ENCODE results near the gene G6PC3. TPM values are rescaled to one million over a fixed set of nuclear protein-coding genes. Genes with fewer than 3 reads are reported as not detected.

G6PC3 gene
- total RNA-seq, 2 experiments from 2014 or later, result 20.2 to 20.7 TPM

DNA sequence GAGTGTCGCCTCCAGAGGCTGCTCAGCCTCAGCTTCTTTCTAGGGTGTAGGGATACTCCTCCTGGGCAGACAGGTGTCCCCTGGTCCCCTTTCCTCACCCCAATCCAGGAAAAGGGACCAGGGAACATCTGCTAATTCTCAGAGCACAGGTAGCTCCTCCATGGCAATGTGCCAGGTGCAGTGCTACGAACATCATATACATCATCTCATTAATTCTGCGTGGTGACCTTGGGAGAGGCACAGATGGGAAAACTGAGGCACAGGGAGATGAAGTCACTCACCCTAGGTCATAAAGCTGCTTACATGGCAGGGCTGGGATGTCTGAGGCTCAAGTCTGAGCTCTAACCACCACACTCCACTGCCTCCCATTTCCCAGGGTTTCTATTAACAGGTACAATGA is 41.2 kb downstream of the G6PC3 start:
- DNase-seq (no peak), ATAC-seq (no peak)
- peak overlapping the region; percentile 58 for H3K27ac Mint-ChIP-seq
- intact Hi-C loops (cut with micrococcal nuclease), result no loop called here
- H3K4me1 Mint-ChIP-seq (ENCODE audit: low read depth), result peaks cover 9% of the 10 kb centered on the region
- H3K9me3 Mint-ChIP-seq, result no peaks in the 10 kb centered on the region
- CTCF ChIA-PET, result interaction anchor here (0.7 to 1.5 kb wide), 5 partner anchors 10 to 57 kb away, joined by 3 to 5 read pairs (median 4); partner anchors contain the start of gene HDAC5
- TF ChIP-seq, protein P1, sequence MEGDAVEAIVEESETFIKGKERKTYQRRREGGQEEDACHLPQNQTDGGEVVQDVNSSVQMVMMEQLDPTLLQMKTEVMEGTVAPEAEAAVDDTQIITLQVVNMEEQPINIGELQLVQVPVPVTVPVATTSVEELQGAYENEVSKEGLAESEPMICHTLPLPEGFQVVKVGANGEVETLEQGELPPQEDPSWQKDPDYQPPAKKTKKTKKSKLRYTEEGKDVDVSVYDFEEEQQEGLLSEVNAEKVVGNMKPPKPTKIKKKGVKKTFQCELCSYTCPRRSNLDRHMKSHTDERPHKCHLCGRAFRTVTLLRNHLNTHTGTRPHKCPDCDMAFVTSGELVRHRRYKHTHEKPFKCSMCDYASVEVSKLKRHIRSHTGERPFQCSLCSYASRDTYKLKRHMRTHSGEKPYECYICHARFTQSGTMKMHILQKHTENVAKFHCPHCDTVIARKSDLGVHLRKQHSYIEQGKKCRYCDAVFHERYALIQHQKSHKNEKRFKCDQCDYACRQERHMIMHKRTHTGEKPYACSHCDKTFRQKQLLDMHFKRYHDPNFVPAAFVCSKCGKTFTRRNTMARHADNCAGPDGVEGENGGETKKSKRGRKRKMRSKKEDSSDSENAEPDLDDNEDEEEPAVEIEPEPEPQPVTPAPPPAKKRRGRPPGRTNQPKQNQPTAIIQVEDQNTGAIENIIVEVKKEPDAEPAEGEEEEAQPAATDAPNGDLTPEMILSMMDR (IDR thresholded peaks at IDR 0.05), result no peak
- no peaks in the 10 kb centered on the region for H3K27me3 Mint-ChIP-seq
- H3K36me3 Mint-ChIP-seq (ENCODE audit: low read depth), result no peaks in the 10 kb centered on the region
- POLR2A ChIA-PET, result interaction anchor here (0.6 to 1.9 kb wide), 6 partner anchors 8 to 236 kb away, joined by 3 to 7 read pairs (median 3); no protein-coding TSS in a partner anchor
- no peak overlapping the region for H3K4me3 Mint-ChIP-seq

DNA sequence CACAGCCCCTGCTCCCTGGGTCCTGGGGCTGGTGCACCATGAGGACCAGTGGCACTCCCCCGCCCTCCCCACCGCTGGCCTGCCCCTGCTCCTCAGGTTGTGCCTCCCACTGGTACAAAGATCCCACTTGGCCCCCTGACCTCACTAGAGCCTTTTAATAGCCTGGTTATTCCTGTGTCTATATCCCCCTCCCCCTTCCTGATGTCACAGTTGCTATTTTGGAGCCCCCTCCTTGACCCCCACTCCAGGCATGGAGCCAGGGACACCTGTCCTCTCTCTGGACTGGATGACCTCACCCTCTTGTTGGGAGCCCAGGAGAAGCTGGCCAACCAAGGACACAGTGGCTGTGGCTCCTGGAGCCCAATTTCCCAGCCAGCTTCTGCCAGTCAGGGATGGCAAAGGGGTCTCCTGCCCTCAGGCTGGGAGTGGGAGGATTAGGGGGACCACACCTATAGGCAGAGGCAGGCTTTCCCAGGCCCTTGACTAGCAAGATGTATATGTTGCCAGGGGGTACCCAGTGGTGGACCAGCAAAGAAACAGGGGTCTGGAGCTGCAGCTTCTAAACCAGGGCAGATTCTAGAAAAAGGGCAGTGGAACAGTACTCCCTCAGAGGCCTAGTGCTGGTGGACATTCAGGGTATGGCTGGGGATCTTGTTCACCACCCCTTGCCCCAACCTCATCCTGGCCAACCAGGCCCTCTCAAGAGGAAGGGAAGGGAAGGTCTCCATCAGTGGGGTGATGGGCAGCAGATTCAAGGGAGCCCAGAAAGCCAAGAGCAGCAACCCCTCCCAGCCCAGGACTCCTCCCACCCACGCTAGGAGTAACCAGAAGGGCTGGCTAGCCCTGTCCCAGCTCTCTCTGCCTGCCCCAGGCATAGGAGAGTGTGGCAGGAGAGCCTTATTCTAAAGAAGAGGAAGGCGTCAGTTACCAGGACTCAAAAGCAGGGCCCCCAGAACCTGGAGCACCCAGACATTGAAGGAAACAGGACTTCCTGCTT is 42.0 kb downstream of the G6PC3 start:
- H3K36me3 Mint-ChIP-seq (ENCODE audit: low read depth), result no peaks in the 10 kb centered on the region
- no peaks in the 10 kb centered on the region for H3K9me3 Mint-ChIP-seq
- intact Hi-C loops (cut with micrococcal nuclease), result no loop called here
- H3K4me3 Mint-ChIP-seq, result no peak overlapping the region
- POLR2A ChIA-PET, result interaction anchor here (0.6 to 1.9 kb wide), 6 partner anchors 9 to 236 kb away, joined by 3 to 7 read pairs (median 4); no protein-coding TSS in a partner anchor
- TF ChIP-seq, protein P1 (IDR thresholded peaks at IDR 0.05), result no peak
- CTCF ChIA-PET, result interaction anchor here (0.9 to 1.5 kb wide), 3 partner anchors 10 to 56 kb away, joined by 3 to 5 read pairs (median 3); no protein-coding TSS in a partner anchor
- no peak for ATAC-seq
- H3K4me1 Mint-ChIP-seq (ENCODE audit: low read depth), result peaks cover 9% of the 10 kb centered on the region
- DNase-seq, result no peak
- H3K27ac Mint-ChIP-seq, result no peak overlapping the region
- no peaks in the 10 kb centered on the region for H3K27me3 Mint-ChIP-seq

DNA sequence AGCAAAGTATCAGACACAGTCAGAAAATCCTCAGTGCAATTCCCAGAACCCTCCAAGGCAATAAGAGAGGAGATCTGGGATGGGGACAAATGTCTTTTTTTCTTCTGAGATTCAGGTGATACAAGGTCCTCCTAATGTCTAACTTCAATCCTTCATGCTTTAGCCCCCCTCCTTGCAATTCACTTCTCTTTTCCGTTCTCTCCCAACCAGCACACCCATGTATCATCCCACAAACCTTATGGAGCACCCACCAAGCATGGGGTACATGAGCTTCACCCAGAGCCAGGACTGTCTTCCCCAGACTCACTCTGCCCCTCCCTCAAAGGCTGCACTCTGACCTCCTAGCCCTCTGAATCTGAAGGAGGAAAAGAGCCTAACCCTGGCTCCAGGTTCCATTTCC is 42.8 kb downstream of the G6PC3 start:
- DNase-seq (no peak), ATAC-seq (no peak)
- no peak overlapping the region for H3K27ac Mint-ChIP-seq
- H3K4me3 Mint-ChIP-seq, result no peak overlapping the region
- H3K36me3 Mint-ChIP-seq (ENCODE audit: low read depth), result no peaks in the 10 kb centered on the region
- intact Hi-C loops (cut with micrococcal nuclease), result no loop called here
- TF ChIP-seq, protein P1 (IDR thresholded peaks at IDR 0.05), result no peak
- H3K4me1 Mint-ChIP-seq (ENCODE audit: low read depth), result peaks cover 9% of the 10 kb centered on the region
- H3K27me3 Mint-ChIP-seq, result no peaks in the 10 kb centered on the region
- ChIA-PET POLR2A (interaction anchor here (1.2 to 1.5 kb wide), 2 partner anchors 9 to 108 kb away, joined by 3 to 4 read pairs; no protein-coding TSS in a partner anchor), CTCF (interaction anchor here (0.9 kb wide), 1 partner anchor 11 kb away, joined by 3 read pairs; no protein-coding TSS in a partner anchor)
- no peaks in the 10 kb centered on the region for H3K9me3 Mint-ChIP-seq

DNA sequence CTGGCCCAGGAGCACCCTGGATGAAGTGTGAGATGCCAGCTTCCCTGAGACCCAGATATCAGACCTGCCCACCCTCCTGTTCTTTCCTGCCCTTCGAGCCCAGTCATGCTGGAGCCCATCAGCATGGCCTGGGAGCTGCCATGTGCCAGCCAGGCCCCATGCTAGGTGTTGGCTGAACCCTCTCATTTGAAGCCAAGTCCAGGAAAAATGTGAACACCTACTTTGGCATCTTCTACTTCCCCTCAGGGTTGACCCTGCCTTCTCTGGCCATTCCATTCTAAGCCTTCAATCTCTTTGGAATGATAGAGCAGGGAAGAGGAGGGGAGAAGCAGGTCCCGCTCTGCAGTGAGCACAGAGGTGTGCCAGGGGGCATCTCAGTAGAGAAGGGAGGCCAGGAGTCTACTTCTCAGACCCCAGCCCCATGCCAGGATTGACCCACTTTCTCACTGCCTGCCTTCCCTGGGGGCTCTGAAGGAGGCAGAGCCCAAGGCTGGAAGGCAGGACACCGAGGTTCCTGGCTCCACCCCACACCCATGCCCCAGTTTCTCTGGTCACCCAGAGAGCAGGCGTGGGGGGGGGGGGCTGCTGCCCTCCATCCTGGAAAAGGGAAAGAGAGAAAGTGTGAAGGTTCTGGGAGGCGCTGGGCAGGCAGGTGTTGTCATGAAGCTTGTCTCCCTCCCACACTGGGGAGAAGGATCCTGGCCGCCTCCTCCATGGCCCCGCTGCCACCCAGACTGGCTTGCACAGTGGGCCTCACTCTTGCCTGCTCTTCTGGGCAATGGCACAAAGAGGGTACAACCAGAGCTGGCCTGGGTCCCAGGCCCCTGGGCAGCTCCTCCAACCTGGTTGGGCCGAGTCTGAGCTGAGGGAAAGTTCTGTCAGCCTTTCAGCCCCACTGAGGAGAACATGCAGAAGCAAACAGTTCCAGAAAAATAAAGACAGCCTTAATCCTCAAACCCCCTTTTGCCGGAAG is 43.6 kb downstream of the G6PC3 start:
- POLR2A ChIA-PET, result interaction anchor here (1.2 kb wide), 1 partner anchor 8 kb away, joined by 4 read pairs; no protein-coding TSS in a partner anchor
- H3K36me3 Mint-ChIP-seq (ENCODE audit: low read depth), result no peaks in the 10 kb centered on the region
- intact Hi-C loops (cut with micrococcal nuclease), result no loop called here
- TF ChIP-seq, protein P1 (IDR thresholded peaks at IDR 0.05), result no peak
- no peak overlapping the region for H3K4me3 Mint-ChIP-seq
- no peak for DNase-seq
- CTCF ChIA-PET, result interaction anchor here (0.7 to 2.1 kb wide), 7 partner anchors 9 to 37 kb away, joined by 3 to 10 read pairs (median 4); partner anchors contain the start of gene HDAC5
- no peak for ATAC-seq
- no peaks in the 10 kb centered on the region for H3K27me3 Mint-ChIP-seq
- no peaks in the 10 kb centered on the region for H3K9me3 Mint-ChIP-seq
- H3K27ac Mint-ChIP-seq, result no peak overlapping the region
- peaks cover 9% of the 10 kb centered on the region for H3K4me1 Mint-ChIP-seq (ENCODE audit: low read depth)

All from activated CD8-positive, alpha-beta T cell treated with anti-CD3 and anti-CD28 coated beads for 36 hours (primary cell).